GM21381 (cell line): ENCODE measurements around the gene ADGRD1.

Source experiments
- ATAC-seq: cut with Tn5 transposase; IDR thresholded peaks from one replicate; pipeline ENCODE4 v1.9.1; 2021; ENCODE audit warnings: mild to moderate bottlenecking, moderate library complexity; ENCODE audit not compliant: unreplicated experiment

Gene ADGRD1

GRCh38 chr12:131187602-131188001 is 233.9 kb downstream of the ADGRD1 start:
- no peak for ATAC-seq

DNA sequence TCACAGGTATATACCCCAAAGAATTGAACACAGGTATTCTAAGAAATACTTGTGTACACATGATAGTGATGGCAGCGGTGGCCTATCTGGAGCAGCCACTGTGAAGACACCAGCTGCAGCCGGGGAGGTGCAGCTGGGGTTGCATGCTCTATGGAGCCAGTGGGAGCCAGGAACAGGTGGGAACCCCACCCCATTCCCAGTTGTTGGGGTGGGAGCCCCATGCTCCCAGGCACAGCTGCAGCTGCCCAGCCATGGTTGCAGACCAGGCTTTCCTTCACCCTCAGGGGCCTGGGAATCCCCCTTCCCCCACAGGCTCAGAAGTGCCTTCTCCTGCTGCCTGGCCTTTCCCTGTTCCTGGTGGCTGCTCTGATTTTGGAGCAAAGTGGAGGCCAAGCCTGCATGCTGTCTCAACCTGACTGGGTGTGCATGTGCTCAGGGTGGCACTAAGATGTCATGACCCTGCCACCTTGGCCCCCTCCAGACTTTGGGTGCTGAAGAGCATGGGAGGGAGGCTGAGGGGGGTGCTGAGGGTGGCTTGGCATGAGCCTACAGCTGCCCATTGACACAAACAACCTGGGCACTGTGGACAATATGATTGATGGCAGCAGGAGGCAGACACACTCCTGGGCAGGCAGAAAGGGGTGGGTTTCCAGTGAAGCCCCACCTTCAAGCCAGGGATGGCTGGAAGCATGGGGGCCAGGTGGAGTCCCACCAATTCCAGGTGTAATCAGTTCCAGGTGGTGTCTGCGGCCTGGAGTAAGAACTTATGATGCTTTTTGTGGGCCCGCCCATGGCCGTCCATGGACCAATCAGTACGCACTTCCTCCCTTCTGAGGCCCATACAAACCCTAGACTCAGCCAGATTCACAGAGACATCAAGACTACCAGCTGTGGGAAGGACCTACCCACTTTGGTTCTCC is 234.7 kb downstream of the ADGRD1 start:
- no peak for ATAC-seq

- no peak for ATAC-seq
Measured at GRCh38 chr12:131189781-131190180, 236.1 kb downstream of the ADGRD1 start.

- no peak for ATAC-seq
Measured at GRCh38 chr12:131190965-131191364, 237.3 kb downstream of the ADGRD1 start.
